NK-92 treated with Interleukin-12 subunit alpha and Interleukin-12 subunit beta, amount 100 ng/mL, for 24 hours (cell line): ENCODE measurements around the gene NKD1.

ENCODE experiments used
- DNase-seq: peaks from one replicate; lab custom pipeline; 2025; lab: John Stamatoyannopoulos, UW

Gene NKD1

DNA sequence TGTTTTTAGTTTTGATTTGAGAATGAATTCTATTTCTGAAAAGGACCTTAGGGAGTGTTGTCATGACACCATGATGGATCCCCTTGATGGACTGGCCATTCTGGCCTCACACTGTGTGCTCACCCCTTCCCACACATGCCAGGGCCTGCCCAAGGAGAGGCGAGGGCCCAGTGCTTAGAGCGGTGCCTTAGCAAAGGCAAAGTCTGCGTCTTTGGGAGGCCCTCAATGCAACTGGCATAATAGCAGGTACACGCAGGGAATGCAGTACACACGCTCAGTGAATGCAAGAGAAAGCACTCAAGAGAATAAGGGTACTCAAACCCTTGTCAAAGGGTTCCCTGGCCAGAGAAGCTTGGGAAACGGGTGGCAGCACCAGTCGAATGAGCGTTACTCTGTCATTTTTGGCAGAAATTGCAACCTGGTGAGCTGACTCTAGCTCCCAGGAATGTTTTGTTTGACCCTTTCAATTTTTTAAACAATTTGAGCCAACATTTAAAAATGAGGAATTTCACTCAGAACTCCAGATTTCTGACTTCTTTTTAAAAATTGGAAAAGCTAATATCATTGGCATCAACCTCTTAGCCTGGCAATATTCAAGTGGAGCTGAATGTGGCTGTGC lies 32.1 kb downstream of the NKD1 start:
- no peak for DNase-seq

DNA sequence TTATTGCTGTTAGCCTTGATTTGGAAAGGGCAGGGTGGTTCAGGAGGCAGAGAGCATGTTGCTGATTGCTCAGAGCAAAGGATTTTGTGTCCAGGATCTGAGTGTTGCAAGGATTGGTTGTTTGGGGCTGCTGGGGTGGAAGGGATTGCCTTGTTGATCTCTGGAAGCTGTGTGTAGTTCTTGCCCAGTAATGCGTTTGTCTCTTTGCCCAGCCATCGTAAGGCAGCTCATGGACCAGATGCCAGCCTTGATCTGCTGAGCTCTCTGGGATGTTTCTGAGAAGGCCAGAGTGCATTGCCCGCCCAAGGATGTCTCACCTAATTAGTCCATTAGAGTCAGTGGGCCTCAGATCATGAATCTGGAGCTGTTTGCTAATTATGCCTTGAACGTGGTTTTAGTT lies 33.6 kb downstream of the NKD1 start:
- DNase-seq, result no peak

DNA sequence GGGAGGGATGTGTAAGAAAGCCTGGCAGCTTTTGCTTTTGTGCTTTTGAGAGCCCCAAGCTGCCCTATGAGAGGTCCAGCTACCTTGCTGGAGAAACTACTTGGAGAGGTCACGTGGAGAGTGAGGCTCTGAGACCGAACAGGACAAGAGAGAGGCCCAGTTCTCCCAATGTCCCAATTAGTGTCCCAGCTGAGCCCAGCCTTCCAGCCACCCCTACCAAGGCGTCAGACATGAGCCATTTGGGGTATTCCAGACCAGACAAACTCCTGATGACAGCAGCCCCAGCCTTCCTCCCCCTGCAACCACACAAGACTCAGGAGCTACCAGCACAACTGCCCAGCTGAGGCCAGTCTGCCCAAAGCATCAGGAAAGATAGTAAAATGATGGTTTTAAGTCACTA lies 35.0 kb downstream of the NKD1 start:
- DNase-seq, result no peak

DNA sequence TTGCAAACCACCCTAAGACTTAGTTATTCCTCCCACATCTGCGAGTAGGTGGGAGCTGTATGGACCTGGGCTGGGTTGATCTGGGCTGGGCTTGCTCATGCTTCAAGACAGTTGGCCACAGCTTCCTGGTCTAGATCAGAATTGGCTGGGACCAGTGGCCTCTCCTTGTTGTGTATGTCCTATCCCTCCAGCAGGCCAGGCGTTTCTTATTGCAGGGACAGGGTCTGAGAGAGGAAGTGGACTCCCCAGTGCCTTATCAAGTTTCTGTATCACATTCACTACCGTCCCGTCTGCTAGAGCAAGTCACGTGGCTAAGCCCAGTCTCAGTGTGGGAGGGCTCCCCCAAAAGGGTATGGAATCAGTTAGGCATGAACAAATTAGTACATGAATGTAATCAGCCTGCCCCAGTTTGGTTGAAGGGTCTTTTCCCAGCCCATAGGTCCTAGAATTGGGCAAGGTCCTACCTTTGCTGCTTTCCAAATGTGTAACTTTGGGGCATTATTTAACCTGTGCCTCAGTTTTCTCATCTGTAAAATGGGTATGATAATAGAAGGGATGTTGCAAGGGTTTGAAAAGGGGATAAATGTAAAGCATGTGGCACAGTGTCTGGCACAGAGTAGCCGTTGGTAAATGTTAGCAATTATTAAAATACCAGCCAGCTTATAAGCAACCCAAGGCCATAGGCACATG lies 36.0 kb downstream of the NKD1 start:
- DNase-seq, result no peak

DNA sequence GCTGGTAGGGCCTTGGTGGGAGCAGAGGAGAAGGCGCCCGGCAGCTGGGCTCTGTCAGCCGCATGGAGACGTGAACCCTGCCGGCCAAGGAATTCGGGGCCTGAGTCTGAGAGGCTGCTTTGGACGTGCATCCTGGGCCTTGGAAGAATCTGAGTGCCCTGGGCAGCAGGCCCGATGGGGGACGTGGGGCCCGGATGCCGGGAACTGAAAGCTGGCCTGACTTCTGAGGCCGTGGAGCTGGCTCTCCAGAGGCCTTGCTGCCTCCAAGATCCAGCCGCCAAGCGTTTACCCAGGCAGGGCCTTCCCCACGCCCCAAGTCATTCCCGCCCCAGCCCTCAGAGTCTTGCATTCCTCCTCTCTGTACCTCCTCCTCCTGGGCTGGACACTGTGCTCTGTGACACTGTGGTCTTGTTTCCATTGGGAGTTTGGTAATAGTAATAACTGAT lies 37.2 kb downstream of the NKD1 start:
- DNase-seq, result no peak

DNA sequence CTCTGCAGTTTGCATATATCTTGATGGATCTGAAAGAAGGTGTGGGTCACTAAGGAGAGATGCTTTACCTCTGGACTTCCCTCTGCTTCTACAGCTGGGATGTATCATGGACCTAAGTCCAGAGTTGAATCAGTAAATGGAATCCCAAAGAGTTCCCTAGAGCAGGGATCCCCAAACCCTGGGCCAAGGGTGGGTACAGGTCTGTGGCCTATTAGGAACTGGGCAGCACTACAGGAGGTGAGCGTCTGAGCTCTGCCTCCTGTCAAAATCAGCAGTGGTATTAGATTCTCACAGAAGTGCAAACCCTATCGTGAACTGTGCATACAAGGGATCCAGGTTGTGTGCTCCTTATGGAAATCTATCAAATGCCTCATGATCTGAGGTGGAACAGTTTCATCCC lies 39.3 kb downstream of the NKD1 start:
- no peak for DNase-seq

DNA sequence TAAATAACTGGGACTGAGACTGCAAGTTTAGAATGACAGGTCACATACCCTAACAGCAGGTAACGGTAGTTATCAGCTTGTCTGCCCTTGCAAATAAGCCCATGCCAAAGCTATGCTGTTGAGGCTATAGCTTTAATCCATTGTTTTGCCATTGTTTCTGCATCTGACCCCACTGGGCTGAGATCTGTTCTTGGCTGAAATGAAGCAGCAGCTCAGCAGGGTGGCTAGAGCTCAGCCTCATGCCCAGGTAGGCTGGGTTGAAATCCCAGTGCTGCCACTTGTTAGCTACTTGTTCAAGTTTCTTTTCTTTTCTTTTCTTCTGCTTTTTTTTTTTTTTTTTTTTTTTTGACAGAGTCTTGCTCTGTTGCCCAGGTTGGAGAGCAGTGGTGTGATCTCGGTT lies 40.1 kb downstream of the NKD1 start:
- no peak for DNase-seq

DNA sequence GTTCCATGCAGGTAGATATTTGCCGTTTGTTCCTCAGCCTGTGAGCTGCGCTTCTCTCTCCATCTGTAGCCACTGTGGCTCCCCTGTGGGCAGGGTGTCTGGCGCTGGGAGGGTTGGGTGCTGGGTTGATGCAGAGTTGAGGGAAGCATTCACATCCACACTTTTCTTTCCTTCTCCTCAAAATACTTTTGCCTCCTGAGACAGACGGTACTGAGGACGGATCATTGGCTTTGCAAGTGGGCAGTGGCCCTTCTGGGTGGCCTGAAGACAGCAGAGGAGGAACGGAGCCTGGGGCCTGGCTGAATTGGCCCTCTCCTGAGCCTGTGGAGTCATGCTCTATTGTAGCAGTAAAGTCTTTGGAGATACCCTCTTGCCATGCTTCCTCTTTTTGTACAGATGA lies 43.0 kb downstream of the NKD1 start:
- no peak for DNase-seq

DNA sequence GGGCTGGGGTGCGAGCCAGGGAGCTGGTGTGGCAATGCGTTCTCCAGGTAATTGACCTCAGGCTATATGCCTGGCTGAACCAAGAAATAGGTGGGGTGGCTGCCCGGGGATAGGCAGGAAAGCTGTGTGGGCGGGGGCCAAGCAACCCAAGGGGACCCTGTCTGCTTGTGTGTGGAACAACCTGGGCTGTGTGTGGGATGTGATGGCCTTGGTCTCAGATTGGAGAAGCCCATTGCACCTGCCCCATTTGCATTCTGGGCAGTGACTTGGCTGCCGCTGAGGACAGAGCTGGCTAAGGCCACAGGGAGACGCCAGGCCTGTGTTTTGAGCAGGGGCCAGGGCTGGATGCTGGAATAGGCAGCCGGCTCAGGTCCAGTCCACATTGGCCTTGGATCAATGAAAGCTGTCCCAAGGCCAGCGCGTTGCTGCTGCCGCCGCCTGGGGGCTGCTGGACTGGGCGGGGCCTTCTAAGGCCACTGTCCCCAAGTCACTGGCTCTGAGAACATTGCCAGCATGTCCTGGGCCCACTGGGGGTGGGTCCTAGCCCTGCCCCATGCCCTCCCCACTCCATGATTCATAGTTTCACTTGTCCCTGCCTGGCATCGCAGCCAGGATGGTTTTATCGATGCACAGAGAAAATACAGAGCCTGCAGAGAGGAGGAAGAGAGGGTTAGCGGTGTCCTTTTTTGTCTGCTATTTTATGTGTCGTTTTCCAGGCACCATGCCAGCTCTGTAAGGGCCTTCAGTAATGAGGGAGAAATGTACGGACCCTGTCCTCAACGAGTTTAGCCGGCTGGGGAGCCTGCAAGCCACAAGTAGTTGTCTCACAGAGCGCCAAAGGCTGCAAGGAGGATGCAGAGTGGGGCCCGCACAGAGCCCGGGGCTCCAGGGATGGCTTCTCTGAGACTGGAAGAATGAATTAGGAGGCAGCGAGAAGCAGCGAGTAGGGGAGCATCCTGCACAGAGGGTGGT lies 43.9 kb downstream of the NKD1 start:
- no peak for DNase-seq

DNA sequence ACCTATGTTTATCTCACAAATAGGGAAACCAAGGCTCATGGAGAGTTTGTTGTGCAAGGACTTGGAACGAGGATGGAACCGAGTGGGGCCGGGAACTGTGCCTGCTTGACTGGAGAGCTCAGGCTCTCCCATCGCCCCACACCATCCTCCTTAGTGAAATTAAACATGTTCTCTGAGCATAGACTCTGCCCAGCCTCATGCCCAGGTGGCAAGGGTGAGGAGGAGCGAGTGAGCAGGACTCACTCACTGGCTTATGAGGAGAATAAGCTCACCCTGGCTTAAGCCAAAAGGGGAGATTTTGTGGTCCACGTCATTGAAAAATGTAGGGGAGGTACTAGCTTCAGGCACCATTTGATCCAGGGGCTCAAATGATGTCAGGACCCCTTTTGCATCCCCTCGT lies 44.8 kb downstream of the NKD1 start:
- no peak for DNase-seq

DNA sequence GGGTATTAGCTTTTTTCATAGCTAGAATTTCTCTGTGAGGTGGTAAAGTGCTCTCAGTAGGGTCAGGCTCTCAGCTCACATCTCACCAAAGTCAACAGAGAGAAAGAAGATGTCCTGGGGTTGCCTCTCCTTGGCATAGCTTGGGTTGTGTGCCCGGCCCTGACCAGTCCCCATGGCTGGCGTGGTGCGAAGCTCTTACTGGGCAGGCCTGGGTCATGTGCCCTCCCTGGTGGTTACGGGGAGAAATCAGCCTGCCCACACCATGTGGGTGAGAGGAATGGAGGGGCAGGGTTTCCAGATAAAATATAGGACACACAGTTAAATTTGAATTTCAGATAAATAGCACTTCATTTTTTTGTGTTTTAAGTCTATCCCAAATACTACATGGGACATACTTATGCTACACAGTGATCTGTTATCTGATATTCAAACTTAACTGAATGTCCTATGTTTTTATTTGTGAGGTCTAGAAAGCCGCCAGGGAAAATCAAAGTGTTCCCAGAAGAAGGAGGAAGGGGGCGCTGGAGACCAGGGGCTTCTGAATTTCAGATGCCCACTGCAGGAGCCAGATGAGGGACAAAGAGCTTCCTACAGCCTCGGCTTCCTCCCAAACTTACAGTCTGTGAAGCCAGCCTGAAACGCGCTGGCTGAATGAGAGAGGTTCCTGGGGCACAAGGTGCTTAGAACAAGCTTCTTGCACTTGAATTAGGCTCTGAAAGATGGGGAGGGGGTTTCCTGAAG lies 45.4 kb downstream of the NKD1 start:
- no peak for DNase-seq

DNA sequence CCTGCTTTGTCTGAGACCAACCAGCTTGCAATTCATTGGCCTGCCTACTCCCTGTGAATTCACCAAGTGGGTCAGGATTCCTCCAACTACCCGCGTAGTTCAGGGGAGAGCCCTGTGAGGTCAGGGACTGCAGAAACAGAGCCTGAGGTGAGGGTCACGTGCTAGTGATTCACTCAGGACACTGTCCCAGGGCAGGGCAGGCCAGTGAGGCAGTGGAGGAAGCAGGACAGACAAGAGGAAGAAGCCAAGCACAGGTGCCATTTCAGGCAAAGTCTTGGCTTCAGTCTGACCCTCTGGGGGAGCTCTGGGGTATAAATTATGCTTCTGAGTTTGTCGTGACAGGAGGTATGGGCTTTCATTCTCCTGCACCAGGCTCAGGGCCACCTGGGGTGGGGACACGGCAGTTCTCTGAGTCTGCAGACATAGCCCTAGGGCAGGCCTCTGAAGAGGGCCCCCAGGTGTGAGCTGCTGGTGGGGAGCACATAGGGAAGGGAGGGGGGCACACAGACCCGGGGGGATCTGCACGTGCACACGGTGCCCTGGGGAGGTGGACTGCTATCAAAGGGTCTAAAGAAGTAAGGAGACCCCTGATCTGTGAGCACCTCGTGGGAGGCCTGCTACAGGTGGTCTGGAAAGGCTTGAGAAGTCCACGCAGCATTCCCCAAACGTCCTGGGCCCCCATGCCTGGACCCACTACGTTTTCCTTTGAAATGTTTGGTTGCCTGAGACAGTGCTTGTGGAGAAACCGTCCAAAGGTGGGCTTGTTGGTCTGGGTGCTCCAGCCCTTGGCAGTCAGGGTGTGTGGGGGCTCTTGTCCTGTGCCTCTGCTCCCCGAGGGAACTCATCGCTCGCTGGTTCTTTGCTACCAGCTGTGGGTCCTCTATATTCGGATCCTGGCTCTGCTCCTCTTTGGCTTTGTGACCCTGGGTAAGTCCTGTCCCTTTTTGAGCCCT lies 46.4 kb downstream of the NKD1 start:
- no peak for DNase-seq

DNA sequence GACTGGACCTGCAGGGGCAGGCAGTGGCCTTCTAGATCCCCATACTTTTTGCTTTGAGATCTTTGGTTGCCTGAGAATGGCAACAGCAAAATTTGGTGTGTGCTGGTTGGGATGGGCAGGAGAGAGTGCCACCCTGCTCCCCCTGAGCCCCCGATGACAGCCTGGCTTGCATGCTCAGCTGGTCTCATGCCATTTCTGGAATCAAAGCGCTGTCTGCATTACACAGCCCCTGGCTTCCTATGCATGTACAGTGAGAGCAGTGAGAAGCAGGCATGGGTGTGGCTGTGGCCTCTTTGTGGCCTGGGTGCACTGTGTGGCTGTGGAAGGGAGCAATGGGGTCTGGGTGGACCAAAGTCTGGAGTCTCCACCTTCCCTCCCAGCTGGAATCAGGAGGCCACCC lies 47.7 kb downstream of the NKD1 start:
- DNase-seq, result no peak

DNA sequence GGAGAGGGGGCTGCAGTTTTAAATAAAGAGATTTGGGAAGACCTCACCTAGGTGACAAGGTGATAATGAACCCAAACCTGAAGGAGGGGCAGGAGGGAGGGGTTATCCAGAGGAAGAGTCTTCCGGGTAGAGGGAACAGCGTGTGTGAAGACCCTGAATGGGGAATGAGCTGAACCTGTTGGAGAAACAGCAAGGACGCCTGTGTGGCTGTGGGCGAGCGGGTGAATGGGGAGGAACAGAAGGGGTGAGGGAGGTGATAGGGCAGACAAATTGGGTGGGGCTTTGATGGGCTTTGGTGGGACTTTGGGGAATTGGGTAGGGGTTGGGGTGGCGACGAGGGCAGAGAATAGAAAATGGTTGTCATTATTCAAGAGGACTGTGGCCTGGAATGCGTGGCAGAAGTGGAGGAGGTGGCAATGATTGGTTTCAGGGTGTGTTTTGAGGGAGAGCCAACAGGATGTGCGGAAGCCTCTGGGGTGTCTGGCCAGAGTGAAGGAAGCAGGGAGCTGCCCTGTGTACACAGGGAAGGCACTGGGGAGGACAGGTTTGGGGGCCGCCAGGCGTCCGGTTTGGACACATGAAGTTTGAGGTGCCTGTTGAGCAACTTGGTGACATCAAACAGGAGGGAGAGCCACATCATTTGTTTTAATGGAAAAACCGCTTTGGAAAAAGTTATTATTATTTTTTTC lies 48.7 kb downstream of the NKD1 start:
- no peak for DNase-seq

DNA sequence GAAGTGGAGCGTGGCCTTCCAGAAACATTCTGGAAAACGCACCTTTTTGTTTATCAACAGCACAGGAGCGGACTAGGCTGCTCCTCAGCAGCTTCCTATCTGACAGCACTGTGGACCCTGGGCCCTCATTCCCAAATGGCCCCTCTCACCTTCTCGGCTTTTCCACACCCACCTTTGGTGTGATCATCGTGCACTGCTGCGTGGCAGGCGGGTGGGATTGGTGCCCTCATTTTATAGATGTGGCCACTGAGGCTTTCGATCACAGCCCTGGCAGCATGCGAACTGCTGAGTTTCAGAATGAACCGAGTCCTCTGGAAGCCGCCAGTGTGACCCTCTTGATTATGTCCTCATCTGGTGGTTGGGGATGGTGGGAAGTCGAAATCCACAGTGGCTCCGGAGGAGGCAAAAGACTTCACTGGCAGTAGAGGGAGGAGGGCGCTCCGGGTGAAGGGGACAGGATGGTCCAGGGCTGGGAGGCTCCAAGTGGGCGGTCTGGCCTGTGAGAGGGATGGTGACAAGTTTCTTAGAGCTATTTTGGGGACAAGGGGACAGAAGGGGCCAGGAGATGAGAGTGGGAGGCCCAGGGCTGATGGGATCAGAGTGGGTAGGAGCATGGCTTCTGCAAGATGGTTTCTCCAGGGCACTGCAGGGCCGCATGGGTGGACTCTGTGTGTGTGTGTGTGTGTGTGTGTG lies 49.5 kb downstream of the NKD1 start:
- DNase-seq, result no peak

DNA sequence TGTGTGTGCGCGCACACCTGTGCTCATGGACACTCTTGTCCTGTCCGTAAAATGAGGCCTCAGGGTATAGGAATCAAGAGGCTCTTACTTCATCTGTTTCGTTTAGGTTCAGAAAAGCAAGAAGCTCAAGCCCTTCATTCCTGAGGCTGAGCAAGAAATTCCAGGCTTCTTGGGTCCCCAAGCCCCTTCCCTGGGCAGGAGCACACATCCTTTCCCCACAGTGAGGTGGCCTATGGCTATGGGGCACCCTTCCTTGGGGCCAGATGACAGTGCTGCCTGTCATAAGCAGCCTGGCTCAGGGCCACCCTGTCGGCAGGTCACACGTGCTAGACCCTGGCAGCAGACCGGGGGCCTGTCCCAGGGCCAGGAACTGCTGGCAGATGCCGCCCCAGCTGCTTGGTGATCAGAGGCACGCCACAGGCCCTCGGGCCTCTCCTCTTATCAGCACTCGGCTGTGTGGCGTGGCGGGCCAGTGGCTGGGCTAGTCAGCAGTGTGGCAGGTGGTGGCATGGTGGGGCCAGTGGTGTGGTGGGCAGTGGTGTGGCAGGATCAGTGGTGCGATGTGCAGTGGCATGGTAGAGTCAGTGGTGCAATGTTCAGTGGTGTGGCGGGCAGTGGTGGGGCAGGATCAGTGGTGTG lies 50.2 kb downstream of the NKD1 start:
- no peak for DNase-seq

DNA sequence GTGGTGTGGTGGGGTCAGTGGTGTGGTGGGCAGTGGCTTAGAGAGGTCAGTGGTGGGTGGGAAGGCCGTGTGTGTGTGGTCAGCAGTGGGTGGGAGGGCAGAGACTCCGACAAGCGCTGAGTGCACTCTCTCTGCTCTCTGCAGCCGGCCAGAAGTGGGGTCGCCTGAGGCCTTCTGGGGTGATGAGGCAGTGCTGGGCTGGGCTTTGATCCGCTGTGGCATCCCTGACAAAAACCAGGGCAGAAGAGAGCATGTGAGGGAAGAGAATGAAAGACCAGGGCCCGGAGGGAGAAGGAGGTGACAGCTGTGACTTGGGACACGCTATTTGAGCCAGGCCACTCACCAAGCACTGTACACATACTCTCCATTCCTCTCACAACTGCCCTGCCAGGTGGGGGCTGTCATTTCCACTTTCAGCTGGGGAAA lies 50.8 kb downstream of the NKD1 start:
- no peak for DNase-seq

DNA sequence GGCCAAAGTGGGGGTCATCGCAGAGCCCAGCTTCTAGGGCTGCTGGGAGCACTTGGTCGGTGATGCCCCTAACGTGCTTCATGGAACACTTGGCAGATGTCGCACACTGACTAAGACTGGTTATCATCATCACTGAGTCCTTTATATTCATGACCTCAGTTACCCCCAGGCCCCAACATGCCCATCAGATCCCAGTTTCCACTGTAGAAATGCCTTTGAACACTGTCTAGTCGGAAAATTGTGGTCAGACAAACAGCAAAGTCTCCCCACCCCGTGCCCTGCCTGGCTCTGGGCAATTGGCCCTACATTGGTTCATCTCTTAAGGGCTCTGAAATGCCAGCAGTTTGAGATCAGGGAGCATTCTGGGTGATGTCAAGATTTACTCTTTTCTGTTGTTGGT lies 51.3 kb downstream of the NKD1 start:
- no peak for DNase-seq

DNA sequence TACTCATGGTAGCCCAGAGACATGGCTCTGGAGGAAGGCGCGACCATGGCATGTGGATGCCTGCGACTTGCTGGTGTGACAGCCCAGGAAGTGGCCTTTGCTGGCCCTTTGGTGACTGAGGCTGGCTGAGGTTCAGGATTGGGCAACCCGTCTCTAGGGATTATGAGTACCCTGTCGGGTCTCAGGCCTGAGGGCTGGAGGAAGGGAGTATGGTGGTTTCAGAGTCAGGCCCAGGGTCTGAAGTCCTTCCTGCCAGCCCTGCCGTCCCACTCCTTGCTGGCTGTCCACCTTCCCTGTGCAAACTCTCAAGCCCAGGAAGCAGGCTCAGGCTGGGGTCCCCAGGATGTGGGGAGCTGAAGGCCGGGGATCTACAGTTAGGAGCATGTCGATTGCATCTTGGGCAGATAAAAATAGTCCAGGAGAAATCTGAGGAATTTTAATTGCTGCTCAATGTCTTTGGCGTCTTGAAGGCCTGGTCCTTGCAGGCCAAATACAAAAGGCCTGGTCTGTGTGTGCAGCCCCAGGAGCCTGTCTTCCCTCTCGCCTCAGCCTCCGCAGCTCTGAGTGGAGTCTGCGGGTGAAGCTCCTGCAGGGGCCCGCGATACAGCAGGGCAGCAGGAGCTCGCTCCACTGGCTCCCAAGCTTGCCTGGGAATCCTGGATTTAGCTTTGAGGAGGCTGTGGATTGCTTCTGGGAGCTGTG lies 52.5 kb downstream of the NKD1 start:
- no peak for DNase-seq
